H9 (cell line): ENCODE results near the gene ABTB1. TPM values are rescaled to one million over a fixed set of nuclear protein-coding genes. Genes with fewer than 3 reads are reported as not detected.
"Not testable (repeated sequence)": the region's sequence is repeated elsewhere in the genome, so short reads cannot be mapped to it uniquely, and the experiment has no call there.

Experiments used
- DNase-seq: peaks from one replicate; pipeline ENCODE4 v3.0.0-alpha.2; 2017
- H2AFZ ChIP-seq: one replicate; pipeline ENCODE4 v1.6.1; 2013; ENCODE audit warnings: mild to moderate bottlenecking, low read length, control low read depth, moderate library complexity
- H2AK5ac ChIP-seq: 2 replicates; pipeline ENCODE4 v1.6.1; 2013; ENCODE audit warnings: low read length, control low read depth, mixed read lengths; ENCODE audit not compliant: insufficient read length
- H2BK120ac ChIP-seq: one replicate; pipeline ENCODE4 v1.6.1; 2013; ENCODE audit warnings: low read depth, mild to moderate bottlenecking, low read length, control low read depth, inconsistent platforms; ENCODE audit not compliant: poor library complexity, severe bottlenecking
- H2BK12ac ChIP-seq: 2 replicates; pipeline ENCODE4 v1.6.1; 2013; ENCODE audit warnings: low read length, control low read depth, mixed read lengths, low read depth; ENCODE audit not compliant: insufficient read length
- H2BK15ac ChIP-seq: 2 replicates; pipeline ENCODE4 v1.6.1; 2013; ENCODE audit warnings: low read depth, low read length, control low read depth
- H2BK20ac ChIP-seq: one replicate; pipeline ENCODE4 v1.6.1; 2013; ENCODE audit warnings: low read depth, mild to moderate bottlenecking, low read length, control low read depth, inconsistent platforms; ENCODE audit not compliant: poor library complexity, severe bottlenecking
- H2BK5ac ChIP-seq: 2 replicates; pipeline ENCODE4 v1.6.1; 2013; ENCODE audit warnings: low read length, control low read depth, mixed read lengths; ENCODE audit not compliant: insufficient read length
- H3K14ac ChIP-seq: 2 replicates; pipeline ENCODE4 v1.6.1; 2013; ENCODE audit warnings: low read length, control low read depth; ENCODE audit not compliant: insufficient read depth
- H3K18ac ChIP-seq: 2 replicates; pipeline ENCODE4 v1.6.1; 2013; ENCODE audit warnings: low read depth, mild to moderate bottlenecking, mixed read lengths, low read length, control low read depth; ENCODE audit not compliant: insufficient read length
- H3K23ac ChIP-seq: 2 replicates; pipeline ENCODE4 v1.6.1; 2013; ENCODE audit warnings: low read length, control low read depth, mixed read lengths, low read depth; ENCODE audit not compliant: insufficient read length
- H3K23me2 ChIP-seq: 2 replicates; pipeline ENCODE4 v1.6.1; 2013; ENCODE audit warnings: low read depth, mild to moderate bottlenecking, mixed read lengths, low read length, control low read depth; ENCODE audit not compliant: insufficient read length, poor library complexity, severe bottlenecking
- H3K27ac ChIP-seq: 2 replicates; pipeline ENCODE4 v1.5.1; 2013; ENCODE audit warnings: low read length, control low read depth, mixed read lengths, low read depth; ENCODE audit not compliant: insufficient read length
- H3K27me3 ChIP-seq: 2 replicates; pipeline ENCODE4 v1.6.1; 2013; ENCODE audit warnings: low read length, control low read depth, inconsistent platforms; ENCODE audit not compliant: insufficient read depth
- H3K4ac ChIP-seq: 2 replicates; pipeline ENCODE4 v1.6.1; 2013; ENCODE audit warnings: low read depth, mild to moderate bottlenecking, control low read depth, inconsistent platforms, low read length, moderate library complexity
- H3K4me1 ChIP-seq: 2 replicates; pipeline ENCODE4 v1.6.1; 2013; ENCODE audit warnings: low read length, control low read depth, inconsistent platforms; ENCODE audit not compliant: insufficient read depth
- H3K4me2 ChIP-seq: 2 replicates; pipeline ENCODE4 v1.6.1; 2013; ENCODE audit warnings: low read length, control low read depth, mixed read lengths; ENCODE audit not compliant: insufficient read length, insufficient read depth
- H3K56ac ChIP-seq: 2 replicates; pipeline ENCODE4 v1.6.1; 2013; ENCODE audit warnings: low read depth, mild to moderate bottlenecking, mixed read lengths, low read length, control low read depth; ENCODE audit not compliant: insufficient read length
- H3K79me1 ChIP-seq: 2 replicates; pipeline ENCODE4 v1.6.1; 2013; ENCODE audit warnings: low read depth, mild to moderate bottlenecking, moderate library complexity, low read length, control low read depth, inconsistent platforms; ENCODE audit not compliant: insufficient read depth, poor library complexity, severe bottlenecking
- H3K79me2 ChIP-seq: 2 replicates; pipeline ENCODE4 v1.6.1; 2013; ENCODE audit warnings: low read length, control low read depth, inconsistent platforms; ENCODE audit not compliant: insufficient read depth
- H3K9ac ChIP-seq: 2 replicates; pipeline ENCODE4 v1.6.1; 2013; ENCODE audit warnings: low read length, control low read depth, mixed read lengths; ENCODE audit not compliant: insufficient read length; ENCODE audit errors: extremely low read depth
- H3K9me3 ChIP-seq: one replicate; pipeline ENCODE4 v1.6.1; 2013; ENCODE audit warnings: low read depth, low read length, inconsistent platforms; ENCODE audit not compliant: control insufficient read depth
- H3T11ph ChIP-seq: one replicate; pipeline ENCODE4 v1.6.1; 2013; ENCODE audit warnings: mild to moderate bottlenecking, low read length, control low read depth, inconsistent platforms
- H4K20me1 ChIP-seq: one replicate; pipeline ENCODE4 v1.6.1; 2013; ENCODE audit not compliant: control insufficient read depth, insufficient read length, insufficient read depth
- H4K5ac ChIP-seq: 2 replicates; pipeline ENCODE4 v1.6.1; 2013; ENCODE audit warnings: low read depth, mild to moderate bottlenecking, mixed read lengths, low read length, control low read depth; ENCODE audit not compliant: insufficient read length
- H4K8ac ChIP-seq: replicated peaks from 2 replicates; pipeline ENCODE4 v1.6.1; 2013; ENCODE audit warnings: low read length, control low read depth, mixed read lengths, low read depth; ENCODE audit not compliant: insufficient read length
- H4K91ac ChIP-seq: 2 replicates; pipeline ENCODE4 v1.6.1; 2013; ENCODE audit warnings: low read depth, mild to moderate bottlenecking, moderate library complexity, mixed read lengths, low read length, control low read depth; ENCODE audit not compliant: insufficient read length
- H3K27ac Mint-ChIP-seq, 3 experiments: 2 replicates in 2 of 3; 3 replicates in 1 of 3; pipeline ENCODE4 v1.8.0; 2020 to 2021; ENCODE audit warnings: mixed read lengths in 3 of 3, mild to moderate bottlenecking in 1 of 3, moderate library complexity in 1 of 3
- H3K27me3 Mint-ChIP-seq: 2 replicates; pipeline ENCODE4 v1.8.0; 2021; ENCODE audit warnings: low read depth, mild to moderate bottlenecking, moderate library complexity, mixed read lengths
- H3K36me3 Mint-ChIP-seq, 3 experiments: 2 replicates in 2 of 3; 3 replicates in 1 of 3; pipeline ENCODE4 v1.8.0; 2020 to 2021; ENCODE audit warnings: low read depth in 3 of 3, mixed read lengths in 3 of 3; ENCODE audit not compliant: insufficient read depth in 1 of 3
- H3K4me1 Mint-ChIP-seq, 2 experiments: 2 replicates each; pipeline ENCODE4 v1.8.0; 2020; ENCODE audit warnings: mixed read lengths in 2 of 2
- H3K4me3 Mint-ChIP-seq, 2 experiments: 2 replicates in 1 of 2; 3 replicates in 1 of 2; pipeline ENCODE4 v1.8.0; 2020 to 2021; ENCODE audit warnings: mild to moderate bottlenecking in 2 of 2, mixed read lengths in 2 of 2, moderate library complexity in 1 of 2
- H3K9me3 Mint-ChIP-seq, 2 experiments: 2 replicates in 1 of 2; 3 replicates in 1 of 2; pipeline ENCODE4 v1.8.0; 2020; ENCODE audit warnings: mild to moderate bottlenecking in 2 of 2, mixed read lengths in 2 of 2, moderate library complexity in 1 of 2
- CTCF ChIP-seq: fragments of 200-600 bp; sonication (generic); conservative IDR thresholded peaks from 3 replicates; pipeline ENCODE4 v1.8.0; 2021; ENCODE audit warnings: antibody characterized with exemption, mild to moderate bottlenecking
- WGBS: extraction: QIAGEN DNeasy Blood & Tissue Kit; methylation state at CpG from one replicate; pipeline ENCODE4 v1.1.7; 2013; ENCODE audit warnings: missing lambda C conversion rate, low lambda C conversion rate, mixed read lengths; ENCODE audit not compliant: insufficient read length; ENCODE audit errors: extremely low coverage; 5-methylcytosine and 5-hydroxymethylcytosine counted together
- total RNA-seq: library from RNA; stranded (reverse); gene quantifications from 2 replicates; pipeline ENCODE4 v1.2.1, GENCODE V29; 2021

Gene ABTB1
- total RNA-seq, 1 experiment from 2014 or later = 6.2 TPM

GRCh38 chr3:127654374-127654773, 18.4 kb upstream of the ABTB1 start:
- Mint-ChIP-seq H3K36me3 (peaks cover 0 to 2% (median 0%) of the 10 kb centered on the region in 3 experiments; a peak in 2 of 7 replicates), H3K4me1 (no peaks in the 10 kb centered on the region), H3K4me3 (no peak overlapping the region), H3K27me3 (no peaks in the 10 kb centered on the region), H3K27ac (no peak overlapping the region), H3K9me3 (no peaks in the 10 kb centered on the region)
- Histone ChIP-seq H3K23ac (no peak overlapping the region), H2BK15ac (no peak overlapping the region), H2BK120ac (no peak overlapping the region), H3K4ac (no peak overlapping the region), H3K79me2 (no peaks in the 10 kb centered on the region), H3K4me1 (no peaks in the 10 kb centered on the region), H3K9ac (no peak overlapping the region), H3T11ph (no peak overlapping the region), H2BK12ac (no peak overlapping the region), H3K79me1 (no peaks in the 10 kb centered on the region), H4K5ac (no peak overlapping the region), H2AK5ac (no peak overlapping the region), H3K14ac (no peak overlapping the region), H4K8ac (no peak overlapping the region), H4K91ac (no peak overlapping the region), H3K9me3 (no peaks in the 10 kb centered on the region), H2BK5ac (no peak overlapping the region), H3K27ac (no peak overlapping the region), H3K23me2 (no peaks in the 10 kb centered on the region), H4K20me1 (no peaks in the 10 kb centered on the region), H3K56ac (no peak overlapping the region), H2BK20ac (no peak overlapping the region), H2AFZ (no peak overlapping the region), H3K27me3 (no peaks in the 10 kb centered on the region), H3K4me2 (no peak overlapping the region), H3K18ac (no peak overlapping the region)
- WGBS = no CpG with 5 or more reads among the region's 4 CpGs
- no peak for TF ChIP-seq CTCF
- no peak for DNase-seq

- H3K4me2 ChIP-seq, H3K27me3 Mint-ChIP-seq, H3K4ac ChIP-seq, H4K91ac ChIP-seq, DNase-seq, H3K23ac ChIP-seq, H3K23me2 ChIP-seq, H2BK120ac ChIP-seq, H3T11ph ChIP-seq, H3K14ac ChIP-seq, H3K9me3 ChIP-seq, H3K36me3 Mint-ChIP-seq, H2BK15ac ChIP-seq, H4K5ac ChIP-seq, H3K27ac ChIP-seq, H3K79me2 ChIP-seq, H3K79me1 ChIP-seq, H3K27me3 ChIP-seq, H2BK12ac ChIP-seq, H3K56ac ChIP-seq, H3K9ac ChIP-seq, H4K8ac ChIP-seq, H3K27ac Mint-ChIP-seq, H4K20me1 ChIP-seq, H2BK20ac ChIP-seq, H3K18ac ChIP-seq, H2AK5ac ChIP-seq, H3K4me1 ChIP-seq, H2BK5ac ChIP-seq, H3K4me1 Mint-ChIP-seq, H2AFZ ChIP-seq, H3K4me3 Mint-ChIP-seq, H3K9me3 Mint-ChIP-seq: not testable (repeated sequence)
- WGBS = no CpG with 5 or more reads among the region's 6 CpGs
Measured at GRCh38 chr3:127654993-127655392, 17.8 kb upstream of the ABTB1 start.
